Immature natural killer cell (primary cell): ENCODE data around the gene HM13. TPM values are rescaled to one million over a fixed set of nuclear protein-coding genes. Genes with fewer than 3 reads are reported as not detected.
"Not testable (repeated sequence)": the region's sequence is repeated elsewhere in the genome, so short reads cannot be mapped to it uniquely, and the experiment has no call there.

Source experiments
- DNase-seq, 3 donors: peaks; one replicate each; pipeline ENCODE4 v3.0.0; 2022; ENCODE audit warnings: mixed read lengths in 1 of 3
- H3K27ac Mint-ChIP-seq, 6 donors: one replicate each; pipeline ENCODE4 v1.8.0; 2020; ENCODE audit warnings: mixed read lengths in 6 of 6, mild to moderate bottlenecking in 5 of 6, inconsistent platforms in 4 of 6, moderate library complexity in 3 of 6
- H3K27me3 Mint-ChIP-seq, 3 donors: one replicate each; pipeline ENCODE4 v1.8.0; 2020 to 2021; ENCODE audit warnings: low read depth in 3 of 3, mild to moderate bottlenecking in 3 of 3, mixed read lengths in 3 of 3, moderate library complexity in 3 of 3, inconsistent platforms in 1 of 3
- H3K36me3 Mint-ChIP-seq, 3 donors: one replicate each; pipeline ENCODE4 v1.8.0; 2020; ENCODE audit warnings: mixed read lengths in 3 of 3, inconsistent platforms in 2 of 3, mild to moderate bottlenecking in 2 of 3
- H3K4me1 Mint-ChIP-seq, 2 donors: one replicate each; pipeline ENCODE4 v1.8.0; 2020; ENCODE audit warnings: inconsistent platforms in 2 of 2, mild to moderate bottlenecking in 2 of 2, mixed read lengths in 2 of 2, moderate library complexity in 1 of 2
- H3K4me3 Mint-ChIP-seq, 5 donors: one replicate each; pipeline ENCODE4 v1.8.0; 2020; ENCODE audit warnings: mild to moderate bottlenecking in 5 of 5, mixed read lengths in 5 of 5, inconsistent platforms in 3 of 5, moderate library complexity in 3 of 5
- H3K9me3 Mint-ChIP-seq, 6 donors: one replicate each; pipeline ENCODE4 v1.8.0; 2020; ENCODE audit warnings: mild to moderate bottlenecking in 6 of 6, mixed read lengths in 6 of 6, inconsistent platforms in 4 of 6, moderate library complexity in 3 of 6
- polyA plus RNA-seq, 3 donors: library from polyadenylated mRNA; unstranded; fragments of 300-500 nt; fragmentation: Illumina TruSeq; gene quantifications; one replicate each; pipeline ENCODE4 v1.2.3, GENCODE V29; 2021

The HM13 gene
- polyA plus RNA-seq, 3 donors from 2014 or later: 112 to 167 (median 152) TPM

DNA sequence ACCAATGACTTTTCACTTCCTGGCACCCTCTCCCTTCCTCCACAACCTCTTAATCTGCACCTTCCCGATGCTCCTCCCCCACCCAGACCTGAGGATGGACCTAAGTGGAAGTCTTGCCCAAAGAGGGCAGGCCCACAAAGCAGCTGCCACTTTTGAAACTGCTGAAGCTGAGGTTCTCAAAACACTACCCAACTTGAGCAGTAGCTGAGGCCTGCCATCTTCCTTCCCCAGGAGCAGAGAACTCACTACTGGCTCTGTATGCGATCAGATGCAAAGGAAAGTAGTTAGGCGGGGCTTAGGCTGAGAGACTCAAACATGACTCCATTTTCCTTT lies 1.5 kb downstream of the HM13 start:
- Mint-ChIP-seq H3K4me1 (peaks cover 18 to 19% of the 10 kb centered on the region in 2 donors), H3K27me3 (no peaks in the 10 kb centered on the region), H3K4me3 (no peak overlapping the region), H3K27ac (no peak overlapping the region), H3K9me3 (no peaks in the 10 kb centered on the region), H3K36me3 (peaks cover 0 to 4% (median 0%) of the 10 kb centered on the region in 3 donors)
- no peak for DNase-seq

DNA sequence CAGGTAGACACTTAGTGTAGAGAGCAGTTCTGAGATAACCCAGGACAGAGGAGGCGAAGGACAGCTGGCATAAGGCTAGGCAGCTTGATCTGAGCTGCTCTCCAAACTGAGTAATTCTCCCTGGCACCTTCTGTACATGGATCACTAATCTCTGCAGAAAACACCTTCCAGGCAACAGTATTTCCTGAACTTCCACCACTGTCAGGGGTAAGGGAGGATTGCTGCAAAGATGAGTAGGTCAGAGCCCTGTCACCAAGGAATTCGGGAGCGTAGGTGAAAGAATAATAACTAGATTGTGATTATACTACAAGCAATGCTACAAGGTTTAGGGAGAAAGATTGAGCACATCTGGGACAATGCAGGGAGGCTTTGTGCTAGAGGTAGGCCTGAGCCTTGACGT lies 1.9 kb downstream of the HM13 start:
- no peak overlapping the region for H3K27ac Mint-ChIP-seq
- no peaks in the 10 kb centered on the region for H3K9me3 Mint-ChIP-seq
- peaks cover 0 to 4% (median 0%) of the 10 kb centered on the region in 3 donors for H3K36me3 Mint-ChIP-seq

DNA sequence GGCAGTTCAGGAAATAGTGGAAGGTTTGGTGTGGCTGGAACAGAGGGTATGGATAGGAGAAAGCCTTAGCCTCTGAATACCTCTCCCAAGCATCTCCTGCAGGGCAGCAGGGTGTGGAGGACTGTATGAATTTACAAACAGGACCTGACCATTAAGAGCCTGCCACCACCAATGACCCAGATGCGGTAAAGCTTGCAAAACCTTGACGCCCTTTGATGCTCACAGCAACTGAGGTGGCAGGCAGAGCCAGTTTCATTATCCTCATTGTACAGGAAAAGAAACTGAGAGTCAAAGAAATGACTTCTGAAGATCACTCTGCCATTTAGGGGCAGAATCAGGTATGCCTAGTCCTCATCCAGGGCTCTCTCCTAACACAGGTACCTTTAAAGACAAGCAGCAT lies 2.4 kb downstream of the HM13 start:
- peak in 2 of 3 donors; percentile 17 to 23 for DNase-seq
- Mint-ChIP-seq H3K4me3 (no peak overlapping the region), H3K4me1 (peaks cover 20 to 23% of the 10 kb centered on the region in 2 donors), H3K9me3 (no peaks in the 10 kb centered on the region), H3K36me3 (peaks cover 0 to 4% (median 0%) of the 10 kb centered on the region in 3 donors), H3K27me3 (no peaks in the 10 kb centered on the region), H3K27ac (no peak overlapping the region)

More for the DNA sequence above, 1.9 kb downstream of the HM13 start:
- Mint-ChIP-seq H3K27me3 (no peaks in the 10 kb centered on the region), H3K4me1 (peaks cover 20 to 22% of the 10 kb centered on the region in 2 donors), H3K4me3 (no peak overlapping the region)
- DNase-seq: no peak

- H3K4me1 Mint-ChIP-seq: peaks cover 25 to 28% of the 10 kb centered on the region in 2 donors
- no peak overlapping the region for H3K27ac Mint-ChIP-seq
- H3K9me3 Mint-ChIP-seq: no peaks in the 10 kb centered on the region
- no peak for DNase-seq
- no peaks in the 10 kb centered on the region for H3K27me3 Mint-ChIP-seq
- no peak overlapping the region for H3K4me3 Mint-ChIP-seq
- H3K36me3 Mint-ChIP-seq: peaks cover 0 to 4% (median 0%) of the 10 kb centered on the region in 3 donors
Measured at GRCh38 chr20:31517373-31517772, 3.1 kb downstream of the HM13 start.

- H3K4me1 Mint-ChIP-seq: peaks cover 30 to 52% of the 10 kb centered on the region in 2 donors
- DNase-seq, H3K9me3 Mint-ChIP-seq, H3K36me3 Mint-ChIP-seq, H3K4me3 Mint-ChIP-seq, H3K27me3 Mint-ChIP-seq, H3K27ac Mint-ChIP-seq: not testable (repeated sequence)
Measured at GRCh38 chr20:31521267-31521666, 7.0 kb downstream of the HM13 start.

DNA sequence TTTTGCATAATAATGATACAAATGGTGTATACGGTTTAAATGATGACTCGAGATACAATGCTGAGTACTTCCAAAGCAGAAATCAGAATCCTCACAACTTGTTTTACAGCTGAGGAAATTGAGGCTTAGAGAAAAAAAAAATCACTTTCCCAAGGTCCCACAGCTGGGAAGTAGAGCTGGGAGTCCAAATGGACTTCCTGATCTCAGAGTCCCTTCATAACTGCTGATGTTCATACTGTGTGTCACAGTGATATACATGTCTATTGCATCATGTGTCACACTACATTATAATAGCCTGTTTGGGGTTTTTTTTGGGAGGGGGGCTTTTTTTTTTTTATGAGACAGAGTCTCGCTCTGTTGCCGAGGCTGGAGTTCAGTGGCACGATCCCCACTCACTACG lies 8.5 kb downstream of the HM13 start:
- H3K36me3 Mint-ChIP-seq: peaks cover 0 to 9% (median 3%) of the 10 kb centered on the region in 3 donors
- H3K27me3 Mint-ChIP-seq: no peaks in the 10 kb centered on the region
- DNase-seq: no peak
- peak overlapping the region in 2 of 6 donors; percentile 49 to 74 for H3K27ac Mint-ChIP-seq
- no peaks in the 10 kb centered on the region for H3K9me3 Mint-ChIP-seq
- peaks cover 30 to 58% of the 10 kb centered on the region in 2 donors for H3K4me1 Mint-ChIP-seq
- H3K4me3 Mint-ChIP-seq: no peak overlapping the region

DNA sequence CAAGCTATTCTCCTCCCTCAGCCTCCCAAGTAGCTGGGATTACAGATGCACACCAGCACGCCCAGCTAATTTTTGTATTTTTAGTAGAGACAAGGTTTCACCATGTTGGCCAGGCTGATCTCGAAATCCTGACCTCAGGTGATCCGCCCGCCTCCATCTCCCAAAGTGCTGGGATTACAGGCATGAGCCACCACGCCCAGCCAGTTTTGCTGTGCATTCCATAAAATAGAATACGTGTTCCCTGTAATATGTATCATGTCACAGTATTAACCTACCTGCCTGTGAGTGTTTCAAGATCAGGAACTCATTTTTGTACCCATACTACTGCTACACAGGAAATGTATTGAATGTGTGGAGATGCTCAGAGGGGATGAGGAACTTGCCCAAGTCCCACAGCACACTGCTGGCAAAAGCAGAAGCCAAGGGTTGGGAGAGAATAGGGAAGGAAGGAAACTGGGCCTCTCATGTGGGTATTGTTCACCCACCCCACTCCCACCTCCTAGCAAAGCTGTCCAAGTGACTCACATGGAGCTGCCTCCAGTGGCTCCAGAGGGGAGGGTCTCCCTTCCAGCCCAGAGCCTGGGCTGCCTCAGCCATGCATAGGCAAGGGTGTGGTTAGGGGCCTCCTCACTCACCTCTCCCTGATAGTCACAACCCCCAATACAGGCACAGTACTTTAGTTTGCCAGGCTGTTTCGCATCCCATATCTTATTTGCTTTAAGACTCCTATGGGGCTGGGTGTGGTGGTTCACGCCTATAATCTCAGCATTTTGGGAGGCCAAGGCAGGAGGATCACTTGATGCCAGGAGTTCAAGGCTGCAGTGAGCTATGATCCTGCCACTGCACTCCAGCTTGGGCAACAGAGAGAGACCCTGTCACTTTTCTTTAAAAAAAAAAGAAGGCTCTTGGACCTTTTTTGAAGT lies 9.4 kb downstream of the HM13 start:
- Mint-ChIP-seq H3K4me3 (no peak overlapping the region), H3K4me1 (peaks cover 30 to 58% of the 10 kb centered on the region in 2 donors)

GRCh38 chr20:31527266-31527665 lies 13.0 kb downstream of the HM13 start:
- no peaks in the 10 kb centered on the region for H3K27me3 Mint-ChIP-seq
- peaks cover 9 to 32% of the 10 kb centered on the region in 2 donors for H3K4me1 Mint-ChIP-seq
- H3K36me3 Mint-ChIP-seq: peaks cover 9 to 17% (median 10%) of the 10 kb centered on the region in 3 donors
- H3K27ac Mint-ChIP-seq: peak overlapping the region in 2 of 6 donors; percentile 52 to 55
- DNase-seq: no peak
- H3K4me3 Mint-ChIP-seq: no peak overlapping the region
- H3K9me3 Mint-ChIP-seq: no peaks in the 10 kb centered on the region

More for the DNA sequence above, 9.4 kb downstream of the HM13 start:
- no peak for DNase-seq
- Mint-ChIP-seq H3K27ac (peak overlapping the region in 2 of 6 donors; percentile 34 to 67), H3K36me3 (peaks cover 0 to 9% (median 3%) of the 10 kb centered on the region in 3 donors), H3K27me3 (no peaks in the 10 kb centered on the region), H3K9me3 (no peaks in the 10 kb centered on the region)

GRCh38 chr20:31535298-31535697 lies 21.1 kb downstream of the HM13 start:
- Mint-ChIP-seq H3K4me3 (no peak overlapping the region), H3K36me3 (peaks cover 26 to 45% (median 32%) of the 10 kb centered on the region in 3 donors), H3K4me1 (peaks cover 33 to 59% of the 10 kb centered on the region in 2 donors), H3K27ac (peak overlapping the region in 1 of 6 donors; percentile 12), H3K27me3 (peaks cover 0 to 3% (median 0%) of the 10 kb centered on the region in 3 donors), H3K9me3 (no peaks in the 10 kb centered on the region)
- DNase-seq: no peak

DNA sequence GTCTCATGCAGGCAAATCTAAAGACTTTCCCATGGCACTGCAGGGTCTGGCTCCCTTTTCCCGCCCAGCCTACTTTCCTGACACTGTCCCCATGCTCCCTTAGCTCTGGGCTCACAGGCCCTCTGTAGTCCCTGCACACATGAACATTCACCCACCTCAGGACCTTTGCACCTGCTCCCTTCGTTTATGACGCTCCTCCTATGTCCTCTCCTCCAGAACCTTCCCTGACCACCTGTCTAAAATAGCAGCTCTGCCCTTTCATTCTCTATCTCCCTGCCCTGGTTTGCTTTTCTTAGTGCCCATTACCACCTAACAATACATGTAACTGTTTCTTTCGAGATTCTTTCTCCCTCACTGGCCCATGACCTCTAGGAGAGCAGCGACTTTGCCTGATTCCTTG lies 22.3 kb downstream of the HM13 start:
- DNase-seq: no peak
- peaks cover 22 to 38% (median 27%) of the 10 kb centered on the region in 3 donors for H3K36me3 Mint-ChIP-seq
- peak overlapping the region in 4 of 6 donors; percentile 19 to 84 (median 54) for H3K27ac Mint-ChIP-seq
- peaks cover 36 to 62% of the 10 kb centered on the region in 2 donors for H3K4me1 Mint-ChIP-seq
- peaks cover 0 to 3% (median 0%) of the 10 kb centered on the region in 3 donors for H3K27me3 Mint-ChIP-seq
- H3K9me3 Mint-ChIP-seq: no peaks in the 10 kb centered on the region
- H3K4me3 Mint-ChIP-seq: no peak overlapping the region

DNA sequence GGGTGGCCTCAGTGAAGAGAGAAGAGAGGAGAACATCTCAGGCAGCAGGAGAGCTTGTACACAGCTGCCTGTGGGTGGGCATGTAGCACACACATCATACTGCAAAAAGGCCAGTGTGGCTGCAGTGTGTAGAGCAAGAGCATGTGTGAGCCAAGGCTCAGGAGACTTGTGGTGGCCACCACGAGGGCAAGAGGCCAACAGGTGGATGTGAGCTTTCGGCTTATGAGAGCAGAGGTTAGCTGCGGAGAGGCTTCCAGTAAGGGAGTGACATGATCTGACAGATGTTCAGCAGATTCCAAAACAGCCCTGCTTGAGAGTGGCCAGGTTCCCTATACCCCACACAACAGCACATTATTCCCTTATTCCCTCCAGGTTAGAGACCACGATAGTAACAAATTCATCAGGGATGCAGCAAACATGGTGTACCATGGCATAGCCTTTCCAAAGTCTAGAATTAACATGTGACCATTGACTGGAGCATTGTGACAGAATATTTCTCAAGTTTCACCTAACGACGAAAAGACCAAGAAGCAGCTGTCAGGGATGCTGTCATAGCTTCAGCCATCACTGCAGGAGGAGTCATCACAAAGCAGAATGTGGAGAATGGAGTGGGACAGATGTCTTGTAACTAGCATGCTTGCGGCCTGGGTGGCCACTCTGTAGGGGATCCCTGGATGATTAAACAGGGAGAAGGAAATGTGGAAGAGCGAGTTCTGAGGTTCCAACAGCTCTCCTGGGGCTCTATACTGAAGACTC lies 23.1 kb downstream of the HM13 start:
- peaks cover 21 to 35% (median 26%) of the 10 kb centered on the region in 3 donors for H3K36me3 Mint-ChIP-seq
- no peak for DNase-seq
- H3K27ac Mint-ChIP-seq: peak overlapping the region; percentile 47 to 90 (median 78)
- H3K4me3 Mint-ChIP-seq: peak overlapping the region in 4 of 5 donors; percentile 0 to 48 (median 18)
- H3K27me3 Mint-ChIP-seq: peaks cover 0 to 3% (median 0%) of the 10 kb centered on the region in 3 donors
- peaks cover 42 to 67% of the 10 kb centered on the region in 2 donors for H3K4me1 Mint-ChIP-seq
- no peaks in the 10 kb centered on the region for H3K9me3 Mint-ChIP-seq

DNA sequence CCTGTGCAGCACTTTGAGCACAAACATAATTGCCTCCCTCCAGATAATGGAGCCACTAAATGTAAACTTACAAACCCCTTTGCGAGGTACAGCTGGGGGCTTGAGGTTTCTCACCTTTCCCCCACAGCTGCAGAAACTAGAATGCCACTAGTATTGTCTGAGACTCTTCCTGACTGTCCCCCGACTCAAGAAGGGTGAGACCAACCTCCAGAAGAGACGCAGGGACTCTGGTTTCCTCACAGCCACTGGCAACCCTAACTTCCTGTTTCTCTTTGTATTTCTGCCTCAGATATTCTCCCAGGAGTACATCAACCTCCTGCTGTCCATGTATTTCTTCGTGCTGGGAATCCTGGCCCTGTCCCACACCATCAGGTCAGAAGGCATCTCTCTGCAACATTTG lies 23.6 kb downstream of the HM13 start:
- peaks cover 48 to 67% of the 10 kb centered on the region in 2 donors for H3K4me1 Mint-ChIP-seq
- H3K27ac Mint-ChIP-seq: peak overlapping the region; percentile 47 to 90 (median 78)
- peak in 2 of 3 donors; percentile 10 to 14 for DNase-seq
- H3K36me3 Mint-ChIP-seq: peaks cover 17 to 30% (median 22%) of the 10 kb centered on the region in 3 donors
- peaks cover 0 to 3% (median 0%) of the 10 kb centered on the region in 3 donors for H3K27me3 Mint-ChIP-seq
- H3K9me3 Mint-ChIP-seq: no peaks in the 10 kb centered on the region
- peak overlapping the region; percentile 5 to 64 (median 40) for H3K4me3 Mint-ChIP-seq

DNA sequence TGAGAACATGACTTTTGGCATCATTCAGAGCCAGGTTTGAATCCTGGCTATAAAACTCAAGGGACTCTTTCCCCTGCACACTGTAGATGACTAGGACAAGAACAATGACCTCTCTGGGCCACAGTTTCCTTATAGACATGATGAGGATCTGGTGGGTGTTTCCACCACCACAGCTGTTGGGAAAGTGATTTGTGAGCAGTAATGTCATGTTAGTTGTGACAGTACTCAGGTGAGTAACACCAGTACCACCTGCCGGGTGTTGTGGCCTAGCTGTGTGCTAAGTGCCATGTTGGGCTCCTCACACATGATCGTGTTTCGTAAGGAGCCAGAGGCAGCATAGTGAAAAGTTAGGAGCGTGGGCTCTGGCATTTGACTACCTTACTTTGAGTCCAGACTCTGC lies 24.1 kb downstream of the HM13 start:
- Mint-ChIP-seq H3K9me3 (no peaks in the 10 kb centered on the region), H3K4me1 (peaks cover 50 to 70% of the 10 kb centered on the region in 2 donors), H3K36me3 (peaks cover 17 to 30% (median 22%) of the 10 kb centered on the region in 3 donors), H3K27me3 (peaks cover 0 to 3% (median 0%) of the 10 kb centered on the region in 3 donors), H3K4me3 (peak overlapping the region in 3 of 5 donors; percentile 36 to 48 (median 40)), H3K27ac (peak overlapping the region; percentile 47 to 90 (median 78))
- DNase-seq: no peak
